Measurements from ENCODE around the gene ECEL1.

ECEL1 gene

DNA sequence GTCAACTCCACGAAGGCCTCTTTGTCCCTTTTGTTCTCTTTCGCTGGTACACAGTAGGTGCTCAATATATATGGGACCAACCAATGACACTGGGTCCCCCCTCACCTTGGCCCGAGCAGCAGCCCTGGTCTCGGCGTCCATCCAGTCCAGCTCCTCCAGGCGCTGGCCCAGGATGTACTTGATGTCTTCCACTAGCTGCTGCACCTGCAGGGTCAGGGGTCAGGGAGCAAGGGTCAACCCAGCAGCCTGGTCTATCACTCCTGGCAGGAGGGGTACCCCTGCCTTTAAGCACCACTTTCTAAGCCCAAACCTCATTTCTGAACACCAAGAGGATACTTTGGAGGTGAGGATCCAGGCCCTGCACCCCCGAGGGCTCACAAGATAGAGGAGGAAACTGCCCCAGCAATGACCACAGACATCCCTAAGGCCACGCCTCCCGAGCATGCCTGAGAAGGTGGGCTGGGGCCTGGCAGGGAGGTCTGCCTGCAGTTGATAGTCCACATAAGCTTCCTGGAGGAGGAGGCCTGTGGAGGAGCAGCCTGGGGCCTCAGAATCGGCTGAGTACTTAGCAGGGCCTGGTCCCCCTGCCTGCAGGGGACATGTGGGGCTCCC is 4.2 kb downstream of the ECEL1 start:
- no peak for DNase-seq

DNA sequence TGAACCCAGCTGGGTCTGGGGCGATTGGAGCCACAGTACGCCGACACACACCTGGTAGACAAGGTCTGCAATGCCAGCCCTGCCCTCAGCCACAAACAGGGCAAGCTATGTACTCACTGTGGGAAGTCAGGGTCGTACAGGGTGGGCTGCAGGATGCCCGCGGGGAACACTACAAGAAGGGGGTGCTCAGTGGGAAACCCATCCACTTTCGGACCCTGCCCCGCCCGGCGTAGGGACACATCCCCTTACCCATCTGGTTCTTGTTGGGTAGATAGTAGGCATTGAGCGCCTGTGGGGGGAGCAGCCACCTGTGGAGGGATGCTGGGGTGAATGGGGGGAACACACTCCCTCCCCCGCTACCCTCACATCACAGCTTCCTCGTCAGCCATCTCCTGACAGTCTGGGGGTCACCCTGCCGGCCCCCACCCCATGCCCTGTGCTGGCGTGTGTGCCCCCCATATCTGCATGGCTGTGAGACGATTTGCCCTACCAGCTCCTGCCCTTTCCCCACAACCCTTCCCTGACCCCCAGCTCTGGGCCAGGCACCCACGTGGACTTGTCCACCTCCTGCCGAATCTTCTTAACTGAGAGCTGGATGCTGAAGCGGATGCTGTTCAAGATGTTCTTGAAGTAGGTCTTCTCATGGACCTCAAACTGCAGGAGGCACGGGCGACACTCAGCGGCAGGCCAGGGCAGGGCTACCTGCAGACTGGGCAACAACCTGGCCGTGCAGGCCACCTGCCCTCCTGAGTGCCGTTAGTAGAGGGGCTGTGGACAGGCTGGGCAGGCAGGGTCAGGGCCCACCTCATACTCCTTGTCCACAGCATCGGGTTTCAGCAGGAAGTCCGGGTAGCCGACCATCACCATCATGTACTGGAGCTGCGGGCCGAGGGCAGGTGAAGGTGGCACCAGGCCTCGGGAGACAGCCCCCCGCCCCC is 5.1 kb downstream of the ECEL1 start:
- no peak for DNase-seq

DNA sequence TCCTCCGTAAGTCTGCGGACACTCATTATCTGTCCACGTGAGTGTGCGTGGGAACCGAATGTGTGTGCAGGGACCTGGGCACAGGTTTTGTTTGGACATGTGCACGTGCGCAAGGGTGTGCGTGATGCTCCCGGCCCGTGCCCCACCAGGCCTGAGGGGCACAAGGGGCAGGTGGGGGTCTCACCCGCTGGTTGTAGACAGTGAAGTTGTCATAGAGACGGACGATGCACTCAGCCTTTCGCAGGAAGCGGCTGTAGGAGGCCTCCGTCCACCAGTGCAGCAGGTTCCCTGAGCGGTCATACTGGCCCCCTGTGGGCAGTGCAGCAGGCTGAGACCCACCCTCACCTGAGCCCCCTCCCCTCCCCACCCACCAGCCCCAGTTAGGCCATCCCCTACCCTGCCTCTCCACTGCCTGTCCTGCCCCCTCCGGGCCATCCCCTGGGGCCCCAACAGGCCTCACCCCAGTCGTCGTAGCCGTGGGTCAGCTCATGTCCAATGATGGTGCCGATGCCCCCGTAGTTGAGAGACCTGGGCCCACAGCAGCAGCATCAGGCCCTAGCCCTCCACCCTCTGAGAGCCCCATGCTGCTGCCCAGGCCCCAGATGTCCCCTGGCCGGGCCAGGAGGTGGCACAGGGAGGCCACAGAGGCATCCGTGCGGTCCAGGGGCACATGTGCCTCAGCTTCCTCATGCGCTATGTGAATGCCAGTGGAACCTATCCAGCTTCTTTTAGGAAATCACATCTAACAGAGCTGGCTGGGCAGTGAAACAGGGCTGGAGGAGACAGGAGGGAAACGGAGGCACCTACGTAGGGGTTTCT is 6.1 kb downstream of the ECEL1 start:
- DNase-seq: no peak

DNA sequence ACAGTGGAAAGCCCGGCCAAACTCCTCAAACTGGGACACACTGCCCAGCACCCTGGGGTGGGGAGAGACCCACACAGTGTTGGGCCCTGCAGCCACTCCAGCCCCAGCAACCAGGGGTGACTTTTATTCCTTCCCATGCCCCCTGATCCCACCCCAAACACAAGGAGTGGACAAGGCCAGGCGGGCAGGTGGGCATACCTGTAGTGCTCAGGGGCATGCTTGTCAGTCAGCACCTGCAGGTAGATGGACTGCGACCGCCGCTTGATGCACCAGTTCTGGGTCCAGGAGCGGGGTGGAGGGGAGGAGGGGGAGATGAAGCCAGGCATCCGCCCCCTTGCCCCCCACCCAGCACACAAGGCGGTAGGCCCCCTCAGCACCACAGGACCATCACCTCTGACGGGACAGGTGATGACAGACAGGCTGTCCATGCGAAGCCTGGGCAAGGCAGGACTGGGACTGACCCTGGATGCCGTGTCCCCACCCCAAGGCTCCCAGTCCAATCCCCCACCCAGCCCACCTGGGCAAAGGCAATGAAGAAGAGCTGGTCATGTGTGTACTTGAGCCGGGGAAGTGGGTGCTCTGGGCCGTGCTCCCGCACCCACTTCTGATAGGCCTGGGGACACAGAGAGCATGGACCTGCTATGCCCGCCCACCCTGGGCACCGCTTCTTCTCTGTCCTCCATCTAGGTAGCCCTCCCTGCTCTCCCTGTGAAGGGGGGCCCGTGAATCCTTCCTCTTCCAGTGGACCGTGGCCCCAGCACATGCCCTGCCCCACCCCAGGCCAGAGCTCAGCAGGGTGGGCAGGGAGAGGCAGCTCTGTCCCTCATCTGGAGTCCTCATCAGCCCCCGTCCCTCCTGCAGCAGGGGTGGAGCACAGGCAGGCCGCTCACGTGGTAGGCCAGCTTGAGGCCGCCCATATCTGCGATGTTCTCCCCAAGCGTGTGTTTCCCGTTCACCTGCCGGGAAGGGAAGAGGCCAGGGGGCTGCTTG is 7.1 kb downstream of the ECEL1 start:
- DNase-seq: no peak

DNA sequence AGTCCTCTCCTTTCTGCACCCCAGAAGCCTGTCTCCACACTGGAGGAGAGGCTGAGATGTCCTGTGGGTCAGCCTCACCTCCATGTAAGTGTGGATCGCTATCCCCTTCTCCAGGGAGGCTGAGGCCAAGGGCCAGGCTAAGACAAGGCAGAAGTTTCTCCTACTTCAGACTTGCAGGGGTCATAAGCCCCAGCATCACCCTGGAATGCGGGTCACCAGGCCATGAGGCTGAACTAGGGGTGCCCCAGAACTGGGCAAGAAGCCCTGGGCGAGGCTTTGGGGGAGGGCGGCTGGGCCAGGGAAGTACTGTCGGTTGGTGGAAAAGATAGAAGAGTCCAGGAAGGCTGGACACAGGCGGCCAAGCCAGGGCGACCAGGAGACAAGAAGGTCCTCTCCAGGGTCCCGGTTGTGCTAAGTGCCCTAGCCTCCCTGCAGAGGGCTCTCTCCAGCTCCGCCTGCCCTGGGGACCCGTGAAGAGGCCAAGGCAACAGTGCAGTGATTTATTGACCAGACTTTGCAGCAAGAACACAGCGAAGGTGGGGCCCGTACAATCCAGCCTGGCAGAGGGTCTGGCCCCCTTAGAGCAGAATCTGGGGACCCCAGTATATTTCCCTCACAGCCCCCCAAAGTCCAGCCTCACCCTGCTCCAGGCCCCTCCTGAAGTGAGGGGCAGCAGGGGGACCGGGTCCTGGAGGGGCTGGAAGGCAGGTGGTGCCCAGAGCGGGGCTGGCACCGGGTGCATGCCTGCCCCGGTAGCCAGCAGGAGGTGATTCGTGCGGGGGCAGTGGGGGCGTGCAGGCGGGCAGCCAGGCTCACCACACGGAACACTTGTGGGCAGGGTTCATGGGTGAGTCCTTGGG is 8.1 kb downstream of the ECEL1 start:
- DNase-seq: no peak

DNA sequence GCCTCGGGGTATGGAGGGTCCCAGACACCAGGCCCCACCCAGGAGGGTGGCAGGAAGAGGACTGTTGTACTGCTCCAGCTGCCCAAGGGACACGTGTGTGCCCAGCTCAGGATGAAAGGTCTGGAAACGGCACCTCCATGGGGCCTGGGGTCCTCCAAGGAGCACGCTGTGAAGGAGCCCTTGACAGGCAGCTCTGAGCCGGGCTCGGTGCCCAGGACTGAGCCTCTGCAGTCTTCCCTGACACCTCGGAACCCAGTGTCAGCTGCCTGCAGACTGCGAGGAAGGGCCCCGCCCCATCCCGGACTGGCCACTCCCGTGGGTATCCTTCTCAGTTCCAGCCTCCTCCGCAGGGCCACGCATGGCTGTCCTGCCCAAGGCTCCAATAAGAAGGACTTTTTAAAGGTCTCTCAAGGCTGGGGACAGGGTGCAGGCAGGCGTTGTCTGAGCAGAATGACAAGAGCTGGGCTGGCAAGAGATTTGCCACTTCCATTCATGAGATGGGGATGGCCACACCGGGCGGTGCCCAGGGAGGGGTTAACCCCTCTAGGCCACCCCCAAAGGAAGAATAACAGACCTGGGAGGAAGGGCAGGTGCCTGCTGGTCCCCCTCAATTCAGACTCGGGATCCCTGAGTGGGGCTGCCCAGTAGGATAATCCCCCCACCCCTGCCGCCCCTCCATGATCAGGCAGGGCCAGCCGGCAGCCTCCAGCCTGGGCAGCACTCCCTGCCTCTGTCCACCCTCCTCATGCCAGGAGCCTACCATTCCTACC is 8.9 kb downstream of the ECEL1 start:
- DNase-seq: no peak

DNA sequence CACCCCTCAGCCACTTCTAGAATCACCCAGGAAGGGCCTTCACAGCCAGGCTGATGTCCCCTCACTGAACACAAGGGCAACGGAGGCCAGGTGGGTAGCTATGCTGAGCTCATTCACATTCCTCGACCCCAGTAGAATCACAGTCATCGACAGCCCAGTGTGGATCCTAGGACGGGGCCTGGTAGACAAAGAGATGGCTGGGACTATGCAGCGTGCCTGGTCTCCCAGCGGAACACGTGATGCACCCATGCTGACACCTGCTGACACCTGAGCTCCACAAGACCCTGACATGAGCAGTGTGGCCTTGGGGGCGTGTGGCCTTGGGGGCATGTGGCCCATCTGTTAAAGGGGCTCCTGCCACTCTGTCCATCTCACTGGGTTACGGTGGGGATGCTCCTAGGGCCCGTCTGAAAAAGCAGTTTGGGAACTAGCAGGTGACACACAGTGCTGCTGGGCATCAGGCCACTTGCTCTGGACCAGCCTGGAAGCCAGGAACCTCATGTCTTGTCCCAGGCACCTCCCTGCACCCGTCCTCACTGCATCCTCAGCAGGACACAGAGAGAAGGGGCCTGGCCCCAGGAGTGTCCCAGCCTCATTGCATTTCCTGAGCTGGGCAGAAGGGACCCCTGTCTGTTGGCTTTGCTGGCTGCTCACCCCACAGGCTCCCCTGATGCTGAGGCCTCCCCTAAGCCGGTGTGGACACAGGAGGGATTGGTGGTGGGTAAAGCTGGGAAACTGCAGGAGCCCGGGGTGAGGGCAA is 9.7 kb downstream of the ECEL1 start:
- DNase-seq: no peak

DNA sequence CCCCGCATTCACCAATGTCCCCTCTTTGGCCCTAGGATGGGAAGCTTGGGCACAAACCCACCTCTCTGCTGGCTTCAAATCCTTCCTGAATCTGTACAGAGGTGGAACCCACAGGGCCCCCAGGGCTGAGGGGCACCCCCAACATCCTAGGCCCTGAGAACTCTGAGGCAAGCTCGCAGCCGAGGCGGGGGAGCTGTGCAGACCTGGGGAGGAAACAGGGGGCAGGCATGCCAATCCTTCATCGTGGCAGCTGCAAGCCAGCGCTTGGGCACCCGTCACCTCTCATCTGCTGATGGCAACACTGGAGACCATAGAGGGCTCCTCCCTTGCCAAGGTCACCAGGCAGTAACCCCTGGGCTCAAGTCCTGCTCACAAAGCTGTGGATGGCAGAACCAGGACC is 10.8 kb downstream of the ECEL1 start:
- DNase-seq: no peak

DNA sequence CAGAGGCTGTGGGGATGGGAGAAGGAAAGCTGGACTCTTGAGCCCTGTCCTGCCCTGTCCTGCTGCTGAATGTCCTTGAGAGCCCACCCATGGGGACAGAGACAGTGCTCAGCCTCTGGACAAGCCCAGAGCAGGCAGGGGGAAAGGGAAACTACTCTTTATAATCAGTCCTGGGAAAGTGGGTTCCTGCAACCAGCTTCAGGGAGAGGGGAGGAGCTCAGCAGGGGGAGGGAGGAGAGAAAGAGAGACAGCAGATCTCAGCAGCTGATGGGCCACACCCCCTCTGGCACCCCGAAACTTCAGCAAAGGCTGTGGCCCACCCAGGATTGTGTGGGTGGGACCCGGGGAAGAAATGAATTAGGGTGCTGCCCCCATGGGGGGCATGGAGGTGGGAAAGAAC is 11.6 kb downstream of the ECEL1 start:
- no peak for DNase-seq

DNA sequence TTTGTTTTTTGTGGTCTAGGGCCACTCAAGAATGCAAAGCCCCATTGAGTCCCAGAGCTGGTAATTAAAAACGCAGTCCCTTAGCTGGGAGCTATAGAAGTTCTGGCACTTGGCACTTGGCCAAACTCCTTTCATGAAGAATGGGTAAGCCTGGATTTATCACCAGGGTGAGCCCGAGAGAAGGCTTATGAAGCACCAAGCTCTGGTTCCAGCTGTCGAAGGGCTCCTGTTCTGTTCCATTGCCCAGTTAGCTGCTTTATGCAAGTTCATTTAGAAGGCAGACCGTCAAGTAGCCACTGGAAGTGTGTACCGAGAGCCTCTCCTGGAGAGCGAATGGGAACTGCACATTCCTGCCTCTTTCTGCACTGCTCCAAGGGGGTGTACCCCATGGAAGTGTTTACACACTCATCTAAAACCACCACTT is 14.2 kb downstream of the ECEL1 start:
- peak; percentile 25 for DNase-seq

DNA sequence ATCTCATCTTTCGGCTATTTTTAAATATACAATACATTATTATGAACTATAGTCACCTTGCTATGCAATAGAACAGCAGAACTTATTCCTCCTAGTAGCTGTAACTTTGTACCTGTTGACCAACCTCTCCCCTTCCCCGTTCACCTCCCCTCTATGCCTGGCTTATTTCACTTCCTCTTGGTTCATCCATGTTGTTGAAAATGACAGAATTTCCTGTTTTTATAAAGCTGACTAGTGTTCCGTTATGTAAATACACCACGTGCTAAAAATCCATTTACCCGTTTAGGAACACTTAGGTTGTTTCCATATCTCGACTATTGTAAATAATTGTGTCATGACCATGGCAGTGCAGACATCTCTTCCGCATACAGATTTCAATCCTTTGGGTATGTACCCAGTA is 21.4 kb downstream of the ECEL1 start:
- no peak for DNase-seq

DNA sequence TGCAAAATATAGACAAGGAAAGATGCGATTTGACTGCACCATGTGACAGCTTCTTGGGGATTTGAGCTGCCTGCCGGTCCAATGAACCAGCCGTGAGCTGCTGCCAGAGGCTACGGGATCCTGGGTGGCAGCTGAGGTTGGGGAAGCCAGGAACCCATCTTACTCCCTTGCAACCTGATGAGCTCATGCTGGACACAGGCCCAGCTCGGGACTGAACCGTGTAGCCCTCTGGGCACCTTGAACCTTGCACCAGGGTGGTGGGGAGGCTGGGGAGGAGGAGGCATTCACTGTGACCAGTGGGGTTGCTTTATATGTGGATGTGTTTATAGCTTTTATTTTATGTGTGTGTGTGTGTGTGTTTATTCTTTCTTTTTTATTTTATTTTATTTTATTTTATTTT is 22.6 kb downstream of the ECEL1 start:
- no peak for DNase-seq

DNA sequence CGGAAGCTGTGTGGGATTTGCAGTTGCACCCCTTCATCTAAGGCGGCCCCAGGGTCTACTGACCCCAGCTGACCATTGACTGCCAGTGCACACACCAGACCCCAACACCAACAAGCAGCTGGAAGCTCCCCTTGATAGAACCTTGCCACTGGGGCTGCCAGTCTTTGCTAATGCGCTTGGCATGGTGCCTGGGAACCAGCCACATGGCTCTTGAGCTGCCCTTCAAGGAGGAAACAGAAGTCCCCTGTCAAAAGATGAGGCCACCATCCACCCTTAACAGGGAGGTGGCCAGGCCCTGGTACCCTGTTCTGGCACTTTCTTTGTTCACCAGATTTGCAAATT is 23.1 kb downstream of the ECEL1 start:
- DNase-seq: no peak

DNA sequence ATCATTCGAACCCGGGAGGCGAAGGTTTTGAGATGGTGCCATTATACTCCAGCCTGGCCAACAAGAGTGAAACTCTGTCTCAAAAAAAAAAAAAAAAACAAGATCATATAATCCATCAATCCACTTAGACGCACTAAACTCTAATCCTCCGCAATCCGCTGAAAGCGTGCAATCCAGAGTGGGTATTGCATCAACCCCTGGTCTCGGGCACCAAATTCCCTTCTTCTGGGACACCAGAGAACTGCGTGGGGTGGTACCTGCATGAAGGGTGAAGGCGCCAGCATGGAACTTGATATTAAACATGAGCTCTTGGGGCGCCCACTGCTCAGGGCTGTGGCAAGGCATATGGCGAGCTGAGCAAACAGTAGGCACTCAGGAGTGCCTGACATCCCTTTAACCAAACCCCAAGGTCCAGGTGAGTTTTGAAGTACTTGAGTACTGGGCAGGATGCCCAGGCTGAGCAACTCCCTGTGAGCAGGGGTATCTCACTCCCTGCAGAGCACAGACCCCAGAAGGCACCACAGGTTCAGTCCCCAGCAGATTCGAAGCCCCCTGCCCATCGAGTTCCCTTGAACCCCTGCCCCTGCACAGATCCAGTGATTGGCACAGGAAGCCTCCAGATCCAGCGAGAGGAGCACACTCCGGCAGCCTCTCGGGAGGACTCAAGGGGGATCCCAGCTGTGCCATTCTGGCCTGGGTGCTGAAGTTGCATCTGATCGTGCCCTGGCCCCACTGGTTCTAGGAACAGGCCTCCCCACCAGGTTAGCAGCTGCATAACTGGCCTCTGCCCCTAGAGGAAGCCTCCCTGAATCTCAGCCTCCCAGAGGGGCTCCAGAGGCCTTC is 23.7 kb downstream of the ECEL1 start:
- DNase-seq: no peak

DNA sequence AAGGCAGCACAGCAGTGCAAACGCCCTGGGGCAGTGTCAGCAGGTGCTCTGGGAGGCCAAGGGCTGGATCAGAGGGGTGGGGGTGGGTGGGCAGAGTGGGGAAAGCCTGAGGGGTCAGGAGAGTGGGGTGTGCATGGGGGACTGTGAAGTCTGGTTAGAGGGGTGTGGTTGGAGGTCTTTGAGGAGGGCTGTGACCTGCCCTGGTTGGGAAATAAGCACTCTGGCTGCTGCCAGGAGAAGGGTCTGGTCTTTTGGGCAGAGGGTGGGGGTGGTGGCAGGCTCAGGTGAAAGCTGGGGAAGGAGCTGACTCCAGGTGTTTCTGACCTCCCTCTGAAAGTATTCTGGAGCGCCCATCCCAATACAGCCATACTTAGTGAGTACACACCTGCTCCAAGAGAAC is 27.5 kb downstream of the ECEL1 start:
- DNase-seq: no peak

DNA sequence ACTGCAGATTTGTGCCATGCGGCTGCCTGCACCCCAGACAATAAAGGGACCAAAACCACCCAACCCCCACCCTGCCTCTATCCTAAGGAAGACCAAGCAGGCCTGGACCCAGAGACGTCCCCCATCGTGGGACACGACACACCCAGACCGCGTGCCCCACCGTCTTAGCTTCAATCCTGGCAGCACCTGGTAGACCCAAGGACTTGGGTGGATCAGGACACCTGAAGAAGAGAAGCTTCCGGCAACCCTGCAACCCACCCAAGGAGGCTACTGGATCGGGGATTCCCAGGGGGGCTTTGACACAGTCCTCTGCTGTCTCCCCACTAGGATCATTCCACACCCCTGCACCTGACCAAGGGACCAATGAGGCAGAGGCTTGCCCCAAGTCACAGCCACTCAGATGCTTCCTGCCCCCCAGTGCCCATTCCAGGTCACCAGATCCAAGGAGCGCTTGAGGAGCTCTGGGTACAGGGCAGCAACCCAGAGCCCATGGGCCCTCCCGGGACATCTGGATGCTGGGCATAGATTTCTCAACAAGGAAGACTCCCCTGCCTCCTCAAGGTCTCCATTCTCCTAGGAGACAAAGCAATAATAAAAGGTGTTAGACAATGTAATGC is 28.1 kb downstream of the ECEL1 start:
- DNase-seq: no peak

DNA sequence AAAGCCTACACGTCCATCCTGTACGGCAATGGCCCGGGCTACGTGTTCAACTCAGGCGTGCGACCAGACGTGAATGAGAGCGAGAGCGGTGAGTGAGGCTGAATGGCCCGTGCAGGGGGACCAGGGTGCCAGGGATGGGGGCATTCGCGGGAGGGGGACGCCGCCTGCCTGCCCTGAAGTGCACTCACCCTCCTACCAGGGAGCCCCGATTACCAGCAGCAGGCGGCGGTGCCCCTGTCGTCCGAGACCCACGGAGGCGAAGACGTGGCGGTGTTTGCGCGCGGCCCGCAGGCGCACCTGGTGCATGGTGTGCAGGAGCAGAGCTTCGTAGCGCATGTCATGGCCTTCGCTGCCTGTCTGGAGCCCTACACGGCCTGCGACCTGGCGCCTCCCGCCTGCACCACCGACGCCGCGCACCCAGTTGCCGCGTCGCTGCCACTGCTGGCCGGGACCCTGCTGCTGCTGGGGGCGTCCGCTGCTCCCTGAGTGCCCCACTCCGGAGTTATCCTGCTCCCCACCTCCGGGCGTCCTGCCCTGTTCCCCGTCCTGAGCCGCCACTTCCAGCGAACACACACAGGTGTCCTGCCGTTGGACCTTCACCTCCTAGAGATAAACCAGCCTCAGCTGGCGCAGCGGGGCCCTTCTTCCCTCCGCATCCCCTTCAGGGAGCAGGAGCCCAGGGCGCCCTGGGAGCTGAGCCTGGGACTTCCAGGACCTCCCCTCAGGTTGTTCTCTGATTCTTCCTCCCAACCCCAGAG is 28.8 kb downstream of the ECEL1 start:
- no peak for DNase-seq
